H1 (cell line): Measurements from ENCODE around the gene TIMM8A. TPM values are rescaled to one million over a fixed set of nuclear protein-coding genes. Genes with fewer than 3 reads are reported as not detected.

Experiments used
- CTCF ChIA-PET: fragments of 300-600 bp; sonication (Branson Sonifier 250); formaldehyde crosslinking; loops from one replicate; lab custom pipeline; 2021; ENCODE audit not compliant: partially characterized antibody; lab: Charles Lee
- POLR2A ChIA-PET: fragments of 300-600 bp; sonication (Branson Sonifier 250); formaldehyde crosslinking; loops from one replicate; lab custom pipeline; 2021; ENCODE audit warnings: inconsistent platforms; ENCODE audit not compliant: partially characterized antibody; lab: Charles Lee
- DNase-seq, 2 experiments: peaks; one replicate each; pipeline versions ENCODE4 v3.0.0 to v3.0.0-alpha.2; 2010 to 2022; ENCODE audit warnings: low spot score in 2 of 2, low read depth in 1 of 2, mixed read lengths in 1 of 2
- FAIRE-seq: peaks from 2 replicates; lab custom pipeline; 2011; peaks lifted over from hg19 to GRCh38; lab: Jason Lieb, UNC
- H2AFZ ChIP-seq: 2 replicates; pipeline ENCODE4 v1.8.1; 2012; ENCODE audit warnings: low read length, inconsistent platforms
- H2AK5ac ChIP-seq: 2 replicates; pipeline ENCODE4 v1.6.1; 2013; ENCODE audit warnings: low read depth, low read length
- H2BK120ac ChIP-seq: replicated peaks from 2 replicates; pipeline ENCODE3; 2013; ENCODE audit warnings: low read depth, low read length, inconsistent platforms
- H2BK12ac ChIP-seq: 2 replicates; pipeline ENCODE4 v1.6.1; 2013; ENCODE audit warnings: low read depth, low read length
- H2BK15ac ChIP-seq: 2 replicates; pipeline ENCODE4 v1.6.1; 2013; ENCODE audit warnings: low read length
- H2BK20ac ChIP-seq: 2 replicates; pipeline ENCODE4 v1.6.1; 2013; ENCODE audit warnings: low read length
- H2BK5ac ChIP-seq: 2 replicates; pipeline ENCODE4 v1.6.1; 2013; ENCODE audit warnings: low read depth, low read length
- H3K14ac ChIP-seq: 2 replicates; pipeline ENCODE4 v1.6.1; 2013; ENCODE audit warnings: inconsistent platforms; ENCODE audit not compliant: insufficient read length
- H3K18ac ChIP-seq: 2 replicates; pipeline ENCODE4 v1.6.1; 2013; ENCODE audit warnings: low read length; ENCODE audit errors: extremely low read depth
- H3K23ac ChIP-seq: 2 replicates; pipeline ENCODE4 v1.6.1; 2013; ENCODE audit warnings: inconsistent platforms; ENCODE audit not compliant: insufficient read length
- H3K23me2 ChIP-seq: 2 replicates; pipeline ENCODE4 v1.6.1; 2013; ENCODE audit warnings: low read depth, low read length
- H3K27ac ChIP-seq: 2 replicates; pipeline ENCODE4 v1.6.1; 2011; ENCODE audit warnings: low read depth, low read length, inconsistent platforms
- H3K27me3 ChIP-seq, 4 experiments: replicated peaks in 1 of 4; 1 replicate in 1 of 4; 2 replicates in 3 of 4; pipeline versions ENCODE4 v1.6.1 to v1.8.1; 2011 to 2013; ENCODE audit warnings: low read length in 3 of 4, mild to moderate bottlenecking in 3 of 4, inconsistent platforms in 2 of 4, mixed read lengths in 2 of 4, moderate library complexity in 1 of 4; ENCODE audit not compliant: control insufficient read depth in 3 of 4, insufficient read depth in 3 of 4; ENCODE audit errors: extremely low read depth in 1 of 4
- H3K36me3 ChIP-seq, 4 experiments: 2 replicates each; pipeline versions ENCODE4 v1.6.1 to v1.8.1; 2011 to 2013; ENCODE audit warnings: mild to moderate bottlenecking in 4 of 4, low read length in 3 of 4, moderate library complexity in 2 of 4, control low read depth in 1 of 4, inconsistent platforms in 1 of 4; ENCODE audit not compliant: insufficient read depth in 4 of 4, control insufficient read depth in 2 of 4
- H3K4ac ChIP-seq: replicated peaks from 2 replicates; pipeline ENCODE3; 2013; ENCODE audit warnings: low read length, low read depth, mixed read lengths, inconsistent platforms; ENCODE audit not compliant: insufficient read length
- H3K4me1 ChIP-seq, 4 experiments: replicated peaks in 1 of 4; 1 replicate in 1 of 4; 2 replicates in 3 of 4; pipeline versions ENCODE4 v1.6.1 to v1.8.1; 2011 to 2013; ENCODE audit warnings: low read length in 3 of 4, inconsistent platforms in 2 of 4, mixed read lengths in 1 of 4; ENCODE audit not compliant: insufficient read depth in 4 of 4, control insufficient read depth in 3 of 4
- H3K4me2 ChIP-seq, 2 experiments: 2 replicates each; pipeline versions ENCODE4 v1.6.1 to v1.8.1; 2011 to 2013; ENCODE audit warnings: low read depth in 2 of 2, low read length in 2 of 2, control low read depth in 1 of 2, inconsistent platforms in 1 of 2, mild to moderate bottlenecking in 1 of 2; ENCODE audit not compliant: insufficient read depth in 1 of 2
- H3K4me3 ChIP-seq, 4 experiments: fragments of 200-600, 300-600 bp in 1 of 4; sonication (generic), shearing (Covaris generic), sonication (Bioruptor Twin) in 1 of 4; 2 replicates each; pipeline versions ENCODE4 v1.5.1 to v1.8.1; 2011 to 2016; ENCODE audit warnings: low read length in 4 of 4, low read depth in 3 of 4, control low read depth in 2 of 4, inconsistent platforms in 2 of 4, mild to moderate bottlenecking in 2 of 4, mixed read lengths in 1 of 4, moderate library complexity in 1 of 4; ENCODE audit not compliant: insufficient read depth in 2 of 4; ENCODE audit errors: extremely low read depth in 1 of 4
- H3K56ac ChIP-seq: replicated peaks from 2 replicates; pipeline ENCODE3; 2013; ENCODE audit warnings: low read depth, mild to moderate bottlenecking, mixed read lengths, low read length, inconsistent platforms; ENCODE audit not compliant: insufficient read length
- H3K79me1 ChIP-seq: 2 replicates; pipeline ENCODE4 v1.6.1; 2013; ENCODE audit warnings: low read depth, low read length, control low read depth
- H3K79me2 ChIP-seq, 2 experiments: 2 replicates each; pipeline versions ENCODE4 v1.6.1 to v1.8.1; 2012 to 2013; ENCODE audit warnings: low read length in 2 of 2, mild to moderate bottlenecking in 2 of 2, inconsistent platforms in 1 of 2; ENCODE audit not compliant: insufficient read depth in 2 of 2, control insufficient read depth in 1 of 2
- H3K9ac ChIP-seq, 4 experiments: replicated peaks in 1 of 4; 1 replicate in 1 of 4; 2 replicates in 3 of 4; pipeline versions ENCODE4 v1.6.1 to v1.8.1; 2011 to 2013; ENCODE audit warnings: low read depth in 3 of 4, low read length in 3 of 4, control low read depth in 2 of 4, mild to moderate bottlenecking in 2 of 4, moderate library complexity in 2 of 4, inconsistent platforms in 1 of 4; ENCODE audit errors: extremely low read depth in 1 of 4
- H3K9me3 ChIP-seq, 2 experiments: 2 replicates each; pipeline versions ENCODE4 v1.6.1 to v1.8.1; 2012 to 2013; ENCODE audit warnings: mild to moderate bottlenecking in 2 of 2, moderate library complexity in 2 of 2, control low read depth in 1 of 2, inconsistent platforms in 1 of 2, low read depth in 1 of 2, low read length in 1 of 2, mixed read lengths in 1 of 2; ENCODE audit not compliant: insufficient read depth in 2 of 2
- H4K20me1 ChIP-seq, 2 experiments: replicated peaks in 1 of 2; 2 replicates each; pipeline versions ENCODE3 to v1.8.1; 2011 to 2013; ENCODE audit warnings: inconsistent platforms in 2 of 2, low read length in 2 of 2, mild to moderate bottlenecking in 1 of 2; ENCODE audit not compliant: insufficient read depth in 2 of 2, control insufficient read depth in 1 of 2
- H4K5ac ChIP-seq: 2 replicates; pipeline ENCODE4 v1.6.1; 2013; ENCODE audit warnings: low read length, low read depth, mixed read lengths, inconsistent platforms; ENCODE audit not compliant: insufficient read length
- H4K8ac ChIP-seq: 2 replicates; pipeline ENCODE4 v1.8.0; 2013; ENCODE audit warnings: mild to moderate bottlenecking, moderate library complexity, low read length, inconsistent platforms; ENCODE audit not compliant: insufficient read depth; ENCODE audit errors: extremely low read depth
- H4K91ac ChIP-seq: replicated peaks from 2 replicates; pipeline ENCODE3; 2013; ENCODE audit warnings: low read length, mixed read lengths, inconsistent platforms; ENCODE audit not compliant: insufficient read length
- CBX5 ChIP-seq: fragments of 300-800, 300-1000 bp; sonication (generic); IDR thresholded peaks from 2 replicates; pipeline ENCODE4 v1.7.1; 2016; ENCODE audit warnings: antibody characterized with exemption, low read length, low read depth
- HDAC2 ChIP-seq, 2 experiments: fragments of 300-600 bp in 1 of 2; sonication (generic) in 1 of 2; IDR thresholded peaks; 2 replicates each; pipeline ENCODE4 v1.6.1; 2011 to 2012; ENCODE audit warnings: low read depth in 2 of 2, low read length in 2 of 2, mild to moderate bottlenecking in 2 of 2, moderate library complexity in 2 of 2, borderline replicate concordance in 1 of 2, inconsistent platforms in 1 of 2
- KDM5A ChIP-seq: fragments of 200-600 bp; IDR thresholded peaks from 2 replicates; pipeline ENCODE4 v1.7.1; 2012; ENCODE audit warnings: mild to moderate bottlenecking, low read length, inconsistent platforms, mixed read lengths
- PHF8 ChIP-seq: fragments of 200-600 bp; sonication (generic); conservative IDR thresholded peaks from 2 replicates; pipeline ENCODE4 v1.7.1; 2012; ENCODE audit warnings: low read depth, mild to moderate bottlenecking, inconsistent platforms, low read length, moderate library complexity
- POU5F1 ChIP-seq: IDR thresholded peaks from 2 replicates; pipeline ENCODE4 v1.6.1; 2011; ENCODE audit warnings: low read depth, mild to moderate bottlenecking, low read length, moderate library complexity
- RFX5 ChIP-seq: IDR thresholded peaks from 2 replicates; pipeline ENCODE4 v1.6.1; 2011; ENCODE audit warnings: low read depth, low read length, improper control_type of control experiment, borderline replicate concordance
- SIRT6 ChIP-seq: IDR thresholded peaks from one replicate; pipeline ENCODE4 v1.7.1; 2012; ENCODE audit warnings: low read length, inconsistent platforms
- SP1 ChIP-seq: IDR thresholded peaks from 2 replicates; pipeline ENCODE4 v1.6.1; 2011; ENCODE audit warnings: low read depth, low read length
- SUZ12 ChIP-seq: fragments of 200-600 bp; sonication (generic); IDR thresholded peaks from 2 replicates; pipeline ENCODE4 v1.6.1; 2012; ENCODE audit warnings: mild to moderate bottlenecking, inconsistent platforms, low read length, moderate library complexity, mixed read lengths
- TCF12 ChIP-seq: IDR thresholded peaks from 2 replicates; pipeline ENCODE4 v1.6.1; 2011; ENCODE audit warnings: low read depth, mild to moderate bottlenecking, low read length
- WGBS, 2 experiments: shearing (Covaris generic) in 1 of 2; methylation state at CpG; one replicate each; pipeline versions ENCODE4 v1.1.6 to v1.1.7; 2013 to 2015; ENCODE audit warnings: low lambda C conversion rate in 2 of 2, mixed read lengths in 2 of 2, inconsistent platforms in 1 of 2, low coverage in 1 of 2, missing lambda C conversion rate in 1 of 2; ENCODE audit not compliant: insufficient replicate concordance in 2 of 2, insufficient coverage in 1 of 2, insufficient read length in 1 of 2; ENCODE audit errors: extremely low coverage in 1 of 2, missing lambda C conversion rate in 1 of 2; 5-methylcytosine and 5-hydroxymethylcytosine counted together
- polyA plus RNA-seq, 7 experiments: library from polyadenylated mRNA; depleted of rRNA in 3 of 7; stranded (reverse) in 5 of 7; unstranded in 2 of 7; fragments of >200 nt in 5 of 7; fragments of 200-250 nt in 2 of 7; gene quantifications; 1 replicate in 5 of 7; 2 replicates in 1 of 7; 4 replicates in 1 of 7; pipeline versions ENCODE4 v1.2.1 to v1.2.3, GENCODE V29; 2011 to 2013; ENCODE audit warnings: missing spikeins in 2 of 7, mixed read lengths in 2 of 7
- total RNA-seq: library from RNA; stranded (reverse); fragmentation: NEBNext Ultra II Directional; extraction: Animal tissue kit (Norgen Biotek cat#: 25700); gene quantifications from 2 replicates; pipeline ENCODE4 v1.2.1, GENCODE V29; 2021

TIMM8A gene
- total and polyA plus RNA-seq, 2 of the 8 experiments (the other 6 are each of a cell fraction or from before 2014, with no cell fraction given): 16.1 to 38.1 TPM

GRCh38 chrX:101337776-101338271 lies 10.7 kb downstream of the TIMM8A start:
- Histone ChIP-seq H3K79me1 (no peaks in the 10 kb centered on the region), H3K4me3 (no peak overlapping the region), H3K36me3 (no peaks in the 10 kb centered on the region), H2BK15ac (no peak overlapping the region), H3K9me3 (no peaks in the 10 kb centered on the region), H2AFZ (no peak overlapping the region), H4K8ac (no peak overlapping the region), H3K56ac (no peak overlapping the region), H3K14ac (no peak overlapping the region), H2BK12ac (no peak overlapping the region), H2AK5ac (no peak overlapping the region), H2BK20ac (no peak overlapping the region), H3K4me1 (no peaks in the 10 kb centered on the region), H3K4ac (no peak overlapping the region), H2BK120ac (no peak overlapping the region), H3K18ac (no peak overlapping the region), H3K79me2 (no peaks in the 10 kb centered on the region), H2BK5ac (no peak overlapping the region), H3K9ac (no peak overlapping the region), H3K4me2 (no peak overlapping the region), H4K5ac (no peak overlapping the region), H3K23me2 (no peaks in the 10 kb centered on the region), H3K27me3 (no peaks in the 10 kb centered on the region), H3K23ac (no peak overlapping the region), H4K20me1 (no peaks in the 10 kb centered on the region), H3K27ac (no peak overlapping the region), H4K91ac (no peak overlapping the region)
- FAIRE-seq (no peak), DNase-seq (no peak)
- WGBS, 2 experiments: 85% methylated on average over 4 of the region's 4 CpGs; no CpG with 5 or more reads in 1 of the 2 experiments
- TF ChIP-seq RFX5 (no peak), SP1 (no peak), KDM5A (no peak), TCF12 (no peak), SUZ12 (no peak), POU5F1 (no peak), CBX5 (no peak), HDAC2 (IDR thresholded peaks at IDR 0.05; ENCODE audit: borderline replicate concordance in 1 of 2, low read depth in 2 of 2, low read length in 2 of 2) (no peak), SIRT6 (no peak), PHF8 (no peak)
- POLR2A ChIA-PET: interaction anchor here (1.4 kb wide), 1 partner anchor 11 kb away, joined by 4 read pairs; the partner anchor contains the start of gene TIMM8A
- CTCF ChIA-PET: no interaction called here
